ENCODE data around the gene PIWIL4.

PIWIL4 gene

DNA sequence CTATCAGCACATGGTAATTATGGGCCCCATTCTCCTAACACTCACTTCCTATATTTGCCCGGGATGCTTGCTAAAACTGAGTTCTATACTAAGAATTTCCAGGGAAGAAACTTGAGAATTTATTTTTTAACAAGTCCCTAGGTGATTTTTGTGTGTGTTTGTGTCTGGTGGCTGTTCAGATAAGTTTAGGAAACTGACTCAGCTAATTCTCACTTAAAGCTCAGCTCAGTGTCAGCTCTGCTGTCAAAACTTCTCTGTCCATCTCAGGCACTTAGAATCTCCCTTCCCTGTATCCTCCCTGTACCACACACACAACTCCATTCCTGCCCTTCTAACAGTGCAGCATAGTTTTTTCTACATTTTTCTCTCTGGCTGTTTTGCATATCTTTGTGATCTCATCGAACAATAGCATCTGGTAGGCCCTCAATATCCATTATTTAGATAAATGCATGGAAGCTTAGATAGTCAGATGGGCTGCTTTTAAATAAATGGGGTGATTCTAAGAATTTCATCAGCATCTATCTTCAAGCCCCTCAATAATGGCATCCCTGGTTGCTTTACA lies 69.3 kb downstream of the PIWIL4 start:
- H3K27me3 ChIP-seq (ENCODE audit: insufficient read depth, low read length, poor library complexity): no peaks in the 10 kb centered on the region
- H2AFZ ChIP-seq (ENCODE audit: low read depth, low read length): no peak overlapping the region
- DNase-seq (no peak), ATAC-seq (ENCODE audit: insufficient read depth, low read depth) (no peak)
- H3K4me1 ChIP-seq (ENCODE audit: insufficient read depth, low read length): no peaks in the 10 kb centered on the region
- H4K20me1 ChIP-seq (ENCODE audit: insufficient read depth, low read length): no peaks in the 10 kb centered on the region
- H3K4me3 ChIP-seq (ENCODE audit: low read depth in 1 of 2, low read length in 2 of 2): no peak overlapping the region
- no peak overlapping the region for H3K9ac ChIP-seq (ENCODE audit: low read depth, low read length)
- H3K27ac ChIP-seq (ENCODE audit: low read length): no peak overlapping the region
- H3K36me3 ChIP-seq (ENCODE audit: insufficient read depth, low read length): no peaks in the 10 kb centered on the region
- H3K4me2 ChIP-seq (ENCODE audit: insufficient read depth, low read length): no peak overlapping the region
- no peaks in the 10 kb centered on the region for H3K79me2 ChIP-seq (ENCODE audit: insufficient read depth, low read length)
- TF ChIP-seq, protein P1, sequence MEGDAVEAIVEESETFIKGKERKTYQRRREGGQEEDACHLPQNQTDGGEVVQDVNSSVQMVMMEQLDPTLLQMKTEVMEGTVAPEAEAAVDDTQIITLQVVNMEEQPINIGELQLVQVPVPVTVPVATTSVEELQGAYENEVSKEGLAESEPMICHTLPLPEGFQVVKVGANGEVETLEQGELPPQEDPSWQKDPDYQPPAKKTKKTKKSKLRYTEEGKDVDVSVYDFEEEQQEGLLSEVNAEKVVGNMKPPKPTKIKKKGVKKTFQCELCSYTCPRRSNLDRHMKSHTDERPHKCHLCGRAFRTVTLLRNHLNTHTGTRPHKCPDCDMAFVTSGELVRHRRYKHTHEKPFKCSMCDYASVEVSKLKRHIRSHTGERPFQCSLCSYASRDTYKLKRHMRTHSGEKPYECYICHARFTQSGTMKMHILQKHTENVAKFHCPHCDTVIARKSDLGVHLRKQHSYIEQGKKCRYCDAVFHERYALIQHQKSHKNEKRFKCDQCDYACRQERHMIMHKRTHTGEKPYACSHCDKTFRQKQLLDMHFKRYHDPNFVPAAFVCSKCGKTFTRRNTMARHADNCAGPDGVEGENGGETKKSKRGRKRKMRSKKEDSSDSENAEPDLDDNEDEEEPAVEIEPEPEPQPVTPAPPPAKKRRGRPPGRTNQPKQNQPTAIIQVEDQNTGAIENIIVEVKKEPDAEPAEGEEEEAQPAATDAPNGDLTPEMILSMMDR (IDR thresholded peaks at IDR 0.05; ENCODE audit: borderline replicate concordance, extremely low read depth, low read length, poor library complexity, severe bottlenecking): no peak
- no peak for TF ChIP-seq EZH2 (IDR thresholded peaks at IDR 0.05; ENCODE audit: borderline replicate concordance, low read depth, low read length, severe bottlenecking)
- H3K9me3 ChIP-seq (ENCODE audit: insufficient read depth, low read length, severe bottlenecking): no peaks in the 10 kb centered on the region

DNA sequence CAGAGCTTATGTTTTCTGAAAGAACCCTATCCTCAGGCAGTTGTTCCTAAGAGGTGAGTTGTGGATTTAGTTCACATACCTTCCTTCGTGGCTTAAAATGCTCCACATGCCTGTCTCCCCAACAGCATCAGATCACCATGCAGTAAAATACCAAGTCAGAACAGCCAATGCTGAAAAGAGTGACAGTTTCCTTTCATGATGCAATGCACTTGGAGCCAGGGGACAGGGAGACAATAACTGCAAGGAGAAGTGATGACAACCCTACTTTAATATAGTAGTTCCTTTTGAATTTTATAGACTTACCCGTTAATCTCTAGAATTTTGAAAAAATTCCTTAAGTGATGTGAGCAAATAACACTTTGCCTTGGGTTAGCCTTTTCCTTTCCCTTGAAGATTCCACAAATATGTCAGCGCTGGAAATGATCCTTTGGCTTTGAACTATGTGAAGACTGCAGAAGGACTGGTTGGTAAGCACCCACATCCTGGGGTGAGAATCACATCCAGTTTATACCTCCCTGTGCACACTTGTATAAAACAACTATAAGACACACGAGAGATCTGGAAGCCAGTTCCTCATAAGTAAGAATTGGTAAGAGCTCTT lies 71.2 kb downstream of the PIWIL4 start:
- Histone ChIP-seq H3K79me2 (ENCODE audit: insufficient read depth, low read length) (no peaks in the 10 kb centered on the region), H3K27me3 (ENCODE audit: insufficient read depth, low read length, poor library complexity) (no peaks in the 10 kb centered on the region), H3K4me3 (ENCODE audit: low read depth in 1 of 2, low read length in 2 of 2) (no peak overlapping the region), H4K20me1 (ENCODE audit: insufficient read depth, low read length) (no peaks in the 10 kb centered on the region), H3K27ac (ENCODE audit: low read length) (no peak overlapping the region), H3K9me3 (ENCODE audit: insufficient read depth, low read length, severe bottlenecking) (no peaks in the 10 kb centered on the region), H2AFZ (ENCODE audit: low read depth, low read length) (no peak overlapping the region), H3K4me2 (ENCODE audit: insufficient read depth, low read length) (no peak overlapping the region), H3K9ac (ENCODE audit: low read depth, low read length) (no peak overlapping the region), H3K36me3 (ENCODE audit: insufficient read depth, low read length) (no peaks in the 10 kb centered on the region), H3K4me1 (ENCODE audit: insufficient read depth, low read length) (no peaks in the 10 kb centered on the region)
- ATAC-seq (ENCODE audit: insufficient read depth, low read depth): no peak
- no peak for DNase-seq
- TF ChIP-seq EZH2 (IDR thresholded peaks at IDR 0.05; ENCODE audit: borderline replicate concordance, low read depth, low read length, severe bottlenecking): no peak
- TF ChIP-seq, protein P1 (IDR thresholded peaks at IDR 0.05; ENCODE audit: borderline replicate concordance, extremely low read depth, low read length, poor library complexity, severe bottlenecking): no peak

DNA sequence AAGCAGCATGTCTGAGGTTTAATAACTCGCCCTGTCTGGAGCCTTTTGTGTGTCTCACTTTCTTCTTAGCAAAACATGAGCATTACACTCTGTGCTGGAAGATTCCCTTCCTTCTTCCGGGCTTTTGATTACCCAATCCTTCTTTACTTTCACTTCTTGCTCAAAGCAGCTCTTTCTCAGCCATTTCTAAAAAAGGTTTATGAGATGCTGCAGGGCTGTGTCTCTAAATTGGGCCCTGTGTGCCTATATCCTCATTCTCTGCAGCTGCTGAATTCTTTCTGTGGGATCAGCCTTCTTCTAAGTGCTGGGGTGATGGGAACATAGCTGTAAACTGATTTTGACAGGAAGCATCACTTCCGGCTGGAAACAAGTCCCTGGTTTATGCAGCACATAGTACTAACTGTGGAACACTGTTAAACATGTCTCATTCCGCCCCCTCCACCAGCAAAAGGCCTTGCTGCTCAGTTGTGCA lies 71.8 kb downstream of the PIWIL4 start:
- no peaks in the 10 kb centered on the region for H3K9me3 ChIP-seq (ENCODE audit: insufficient read depth, low read length, severe bottlenecking)
- H3K79me2 ChIP-seq (ENCODE audit: insufficient read depth, low read length): no peaks in the 10 kb centered on the region
- no peaks in the 10 kb centered on the region for H3K36me3 ChIP-seq (ENCODE audit: insufficient read depth, low read length)
- TF ChIP-seq EZH2 (IDR thresholded peaks at IDR 0.05; ENCODE audit: borderline replicate concordance, low read depth, low read length, severe bottlenecking): no peak
- TF ChIP-seq, protein P1 (IDR thresholded peaks at IDR 0.05; ENCODE audit: borderline replicate concordance, extremely low read depth, low read length, poor library complexity, severe bottlenecking): no peak
- H3K27me3 ChIP-seq (ENCODE audit: insufficient read depth, low read length, poor library complexity): no peaks in the 10 kb centered on the region
- ATAC-seq (ENCODE audit: insufficient read depth, low read depth) (no peak; the same call in 2 of the 3 replicates), DNase-seq (no peak)
- no peak overlapping the region for H3K4me3 ChIP-seq (ENCODE audit: low read depth in 1 of 2, low read length in 2 of 2)
- H3K4me2 ChIP-seq (ENCODE audit: insufficient read depth, low read length): no peak overlapping the region
- no peaks in the 10 kb centered on the region for H3K4me1 ChIP-seq (ENCODE audit: insufficient read depth, low read length)
- H3K27ac ChIP-seq (ENCODE audit: low read length): no peak overlapping the region
- no peak overlapping the region for H2AFZ ChIP-seq (ENCODE audit: low read depth, low read length)
- H4K20me1 ChIP-seq (ENCODE audit: insufficient read depth, low read length): no peaks in the 10 kb centered on the region
- no peak overlapping the region for H3K9ac ChIP-seq (ENCODE audit: low read depth, low read length)
